Panc1 (cell line): Measurements from ENCODE around the gene CCDC121.

Experiments used
- CTCF ChIP-seq: fragments of 450-650 bp; IDR thresholded peaks from 2 replicates; pipeline ENCODE4 v1.5.1; 2017; ENCODE audit warnings: mild to moderate bottlenecking
- POLR2AphosphoS5 ChIP-seq: IDR thresholded peaks from 2 replicates; pipeline ENCODE4 v1.6.1; 2012; ENCODE audit warnings: mild to moderate bottlenecking, low read depth, low read length, moderate library complexity
- REST ChIP-seq, 2 experiments: IDR thresholded peaks; 2 replicates each; pipeline ENCODE4 v1.6.1; 2011 to 2012; ENCODE audit warnings: low read depth in 2 of 2, control low read depth in 1 of 2, low read length in 1 of 2, mild to moderate bottlenecking in 1 of 2, moderate library complexity in 1 of 2; ENCODE audit not compliant: insufficient read depth in 1 of 2
- SIN3A ChIP-seq: IDR thresholded peaks from 2 replicates; pipeline ENCODE4 v1.6.1; 2012; ENCODE audit warnings: low read depth, mild to moderate bottlenecking, low read length, moderate library complexity, borderline replicate concordance; ENCODE audit not compliant: insufficient read depth

- no peak for TF ChIP-seq POLR2AphosphoS5
- no peak for TF ChIP-seq CTCF
- no peak for TF ChIP-seq REST (IDR thresholded peaks at IDR 0.05; ENCODE audit: insufficient read depth in 1 of 2, low read depth in 2 of 2, low read length in 1 of 2)
- no peak for TF ChIP-seq SIN3A
Measured at GRCh38 chr2:27593240-27593639, 35.6 kb downstream of the CCDC121 start.
